Kidney (tissue), 14 donors: Measurements from ENCODE around the gene BTD. TPM values are rescaled to one million over a fixed set of nuclear protein-coding genes. Genes with fewer than 3 reads are reported as not detected.

Source experiments
- DNase-seq, 5 donors: peaks; one replicate each; pipeline ENCODE4 v3.0.0-alpha.2; 2013 to 2020
- FAIRE-seq: peaks from 2 replicates; lab custom pipeline; 2012; peaks lifted over from hg19 to GRCh38; lab: Jason Lieb, UNC
- H3K27ac ChIP-seq, 2 donors: one replicate each; pipeline ENCODE4 v1.7.0; 2013; ENCODE audit warnings: low read depth in 2 of 2, low read length in 2 of 2, inconsistent platforms in 1 of 2
- H3K27me3 ChIP-seq: one replicate; pipeline ENCODE4 v1.7.1; 2013; ENCODE audit warnings: low read length, inconsistent platforms; ENCODE audit not compliant: control insufficient read depth, insufficient read depth
- H3K36me3 ChIP-seq, 3 donors: one replicate each; pipeline versions ENCODE4 v1.7.0 to v1.7.1; 2013; ENCODE audit warnings: low read length in 3 of 3, control low read depth in 1 of 3, inconsistent platforms in 1 of 3; ENCODE audit not compliant: insufficient read depth in 3 of 3, control insufficient read depth in 2 of 3
- H3K4me1 ChIP-seq, 3 donors: one replicate each; pipeline versions ENCODE4 v1.7.0 to v1.7.1; 2013; ENCODE audit warnings: low read length in 3 of 3, inconsistent platforms in 1 of 3, low read depth in 1 of 3; ENCODE audit not compliant: control insufficient read depth in 2 of 3, insufficient read depth in 2 of 3
- H3K4me3 ChIP-seq, 3 donors: one replicate each; pipeline versions ENCODE4 v1.7.0 to v1.8.1; 2013; ENCODE audit warnings: low read length in 3 of 3, control low read depth in 1 of 3, inconsistent platforms in 1 of 3
- H3K9ac ChIP-seq, 3 donors: one replicate each; pipeline versions ENCODE4 v1.7.0 to v1.7.1; 2013; ENCODE audit warnings: low read length in 3 of 3, control low read depth in 1 of 3, inconsistent platforms in 1 of 3
- H3K9me3 ChIP-seq, 3 donors: one replicate each; pipeline versions ENCODE4 v1.7.0 to v1.7.1; 2013; ENCODE audit warnings: low read length in 3 of 3, control low read depth in 1 of 3, inconsistent platforms in 1 of 3; ENCODE audit not compliant: control insufficient read depth in 2 of 3, insufficient read depth in 1 of 3
- intact Hi-C: fragments of 100-400 bp; cut with DNase I; formaldehyde crosslinking; loops from one replicate; pipeline ENCODE4 v1.11.1; 2022
- polyA plus RNA-seq: library from polyadenylated mRNA; stranded (reverse); fragments of 350-450 nt; fragmentation: Illumina TruSeq; extraction: RNeasy Lipid Tissue Mini Kit (QIAGEN cat#74804); gene quantifications from one replicate; pipeline ENCODE4 v1.2.3, GENCODE V29; 2014; ENCODE audit warnings: low read depth, low replicate concordance; ENCODE audit not compliant: insufficient read depth
- total RNA-seq: library from RNA; stranded (reverse); fragmentation: NEBNext Ultra II Directional; extraction: Animal tissue kit (Norgen Biotek cat#: 25700); gene quantifications from one replicate; pipeline ENCODE4 v1.2.1, GENCODE V29; 2021
- TF ChIP-seq, protein P1 (sequence below): IDR thresholded peaks from 3 replicates; pipeline ENCODE4 v1.5.1; 2012; ENCODE audit warnings: mild to moderate bottlenecking, moderate library complexity, borderline replicate concordance; ENCODE audit not compliant: insufficient read depth; ENCODE audit errors: extremely low read depth
- donor health status: control.
- donor health status: control.
- donor health status: control.
- donor health status: control.
- donor health status: control.
- donor health status: DM: yes; HTN: yes; CAD: no.
- donor health status: Normal renal cell carcinoma (clear cell type).

The BTD gene
- total and polyA plus RNA-seq, 2 donors from 2014 or later, result 22.7 to 37.2 TPM

DNA sequence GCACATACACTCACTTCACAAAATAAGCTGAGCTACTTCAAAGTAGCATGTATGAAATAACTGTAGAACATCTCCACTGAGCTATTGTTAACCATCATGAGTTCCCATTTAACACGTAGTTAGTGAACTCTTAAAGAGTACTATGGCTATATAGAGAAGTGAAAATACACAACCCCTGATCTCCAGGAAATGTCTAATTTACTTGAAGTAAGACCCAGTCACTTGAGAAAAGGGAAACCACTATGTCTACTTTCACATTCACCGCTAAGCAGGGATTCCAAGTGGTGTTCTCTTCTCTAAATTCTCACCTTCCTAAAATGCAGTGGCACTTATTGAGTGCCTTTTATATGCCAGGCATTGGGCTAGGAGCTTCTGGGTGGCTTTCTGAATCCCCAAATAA lies 45.0 kb upstream of the BTD start:
- H3K9ac ChIP-seq, result no peak overlapping the region
- no peaks in the 10 kb centered on the region for H3K9me3 ChIP-seq
- H3K27me3 ChIP-seq, result no peaks in the 10 kb centered on the region
- intact Hi-C loops, result no loop called here
- H3K4me1 ChIP-seq, result peaks cover 0 to 8% (median 0%) of the 10 kb centered on the region in 3 donors
- peaks cover 0 to 2% (median 0%) of the 10 kb centered on the region in 3 donors for H3K36me3 ChIP-seq
- no peak overlapping the region for H3K27ac ChIP-seq
- TF ChIP-seq, protein P1, sequence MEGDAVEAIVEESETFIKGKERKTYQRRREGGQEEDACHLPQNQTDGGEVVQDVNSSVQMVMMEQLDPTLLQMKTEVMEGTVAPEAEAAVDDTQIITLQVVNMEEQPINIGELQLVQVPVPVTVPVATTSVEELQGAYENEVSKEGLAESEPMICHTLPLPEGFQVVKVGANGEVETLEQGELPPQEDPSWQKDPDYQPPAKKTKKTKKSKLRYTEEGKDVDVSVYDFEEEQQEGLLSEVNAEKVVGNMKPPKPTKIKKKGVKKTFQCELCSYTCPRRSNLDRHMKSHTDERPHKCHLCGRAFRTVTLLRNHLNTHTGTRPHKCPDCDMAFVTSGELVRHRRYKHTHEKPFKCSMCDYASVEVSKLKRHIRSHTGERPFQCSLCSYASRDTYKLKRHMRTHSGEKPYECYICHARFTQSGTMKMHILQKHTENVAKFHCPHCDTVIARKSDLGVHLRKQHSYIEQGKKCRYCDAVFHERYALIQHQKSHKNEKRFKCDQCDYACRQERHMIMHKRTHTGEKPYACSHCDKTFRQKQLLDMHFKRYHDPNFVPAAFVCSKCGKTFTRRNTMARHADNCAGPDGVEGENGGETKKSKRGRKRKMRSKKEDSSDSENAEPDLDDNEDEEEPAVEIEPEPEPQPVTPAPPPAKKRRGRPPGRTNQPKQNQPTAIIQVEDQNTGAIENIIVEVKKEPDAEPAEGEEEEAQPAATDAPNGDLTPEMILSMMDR, result no peak
- no peak overlapping the region for H3K4me3 ChIP-seq
- FAIRE-seq (no peak), DNase-seq (no peak)

DNA sequence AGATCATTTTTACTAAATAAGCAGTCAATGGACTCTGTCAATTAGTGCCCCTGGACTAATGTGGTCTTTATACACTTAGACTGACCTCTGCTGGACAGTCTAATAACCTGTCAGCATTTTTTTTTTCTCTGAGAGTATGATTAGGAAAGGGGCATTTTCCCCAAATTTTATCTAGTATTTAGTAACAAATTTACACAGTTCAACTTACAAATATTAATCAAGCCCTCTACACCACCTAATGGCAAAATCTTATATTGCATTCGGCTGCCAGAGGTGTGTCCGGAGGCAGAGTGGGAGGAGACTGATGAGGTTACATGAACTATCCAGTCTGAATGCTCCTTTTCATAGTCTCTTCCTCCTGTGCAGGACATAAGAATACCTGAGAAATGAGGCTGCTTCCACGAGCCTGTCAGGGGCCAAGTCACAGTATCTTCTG lies 44.0 kb upstream of the BTD start:
- peaks cover 0 to 8% (median 0%) of the 10 kb centered on the region in 3 donors for H3K4me1 ChIP-seq
- H3K9me3 ChIP-seq, result no peaks in the 10 kb centered on the region
- peaks cover under 1 to 2% (median under 1%) of the 10 kb centered on the region in 3 donors for H3K36me3 ChIP-seq
- TF ChIP-seq, protein P1, result peak; percentile 40
- H3K4me3 ChIP-seq, result no peak overlapping the region
- FAIRE-seq (no peak), DNase-seq (peak in 4 of 5 donors; percentile 56 to 86 (median 72))
- no peak overlapping the region for H3K9ac ChIP-seq
- intact Hi-C loops, result no loop called here
- no peaks in the 10 kb centered on the region for H3K27me3 ChIP-seq
- H3K27ac ChIP-seq, result no peak overlapping the region

DNA sequence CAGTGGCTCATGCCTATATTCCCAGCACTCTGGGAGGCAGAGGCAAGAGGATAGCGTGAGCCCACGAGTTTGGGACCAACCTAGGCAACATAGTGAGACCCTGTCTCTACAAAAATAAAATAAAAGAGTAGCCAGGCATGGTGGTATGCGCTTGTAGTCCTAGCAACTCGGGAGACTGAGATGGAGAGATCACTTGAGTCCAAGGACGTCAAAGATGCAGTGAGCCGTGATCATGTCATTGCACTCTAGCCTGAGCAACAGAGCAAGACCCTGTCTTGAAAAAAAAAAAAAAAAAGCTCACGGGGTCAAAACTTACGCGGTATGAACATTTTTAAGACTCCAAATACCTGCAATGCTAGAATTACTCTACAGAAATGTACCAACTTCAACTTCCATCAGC lies 43.0 kb upstream of the BTD start:
- peaks cover 2 to 11% (median 8%) of the 10 kb centered on the region in 3 donors for H3K36me3 ChIP-seq
- TF ChIP-seq, protein P1, result no peak
- H3K27ac ChIP-seq, result no peak overlapping the region
- DNase-seq (peak in 2 of 5 donors; percentile 8 to 39), FAIRE-seq (no peak)
- H3K4me3 ChIP-seq, result no peak overlapping the region
- H3K27me3 ChIP-seq, result no peaks in the 10 kb centered on the region
- peaks cover 0 to 5% (median 0%) of the 10 kb centered on the region in 3 donors for H3K4me1 ChIP-seq
- no peaks in the 10 kb centered on the region for H3K9me3 ChIP-seq
- intact Hi-C loops, result no loop called here
- no peak overlapping the region for H3K9ac ChIP-seq

DNA sequence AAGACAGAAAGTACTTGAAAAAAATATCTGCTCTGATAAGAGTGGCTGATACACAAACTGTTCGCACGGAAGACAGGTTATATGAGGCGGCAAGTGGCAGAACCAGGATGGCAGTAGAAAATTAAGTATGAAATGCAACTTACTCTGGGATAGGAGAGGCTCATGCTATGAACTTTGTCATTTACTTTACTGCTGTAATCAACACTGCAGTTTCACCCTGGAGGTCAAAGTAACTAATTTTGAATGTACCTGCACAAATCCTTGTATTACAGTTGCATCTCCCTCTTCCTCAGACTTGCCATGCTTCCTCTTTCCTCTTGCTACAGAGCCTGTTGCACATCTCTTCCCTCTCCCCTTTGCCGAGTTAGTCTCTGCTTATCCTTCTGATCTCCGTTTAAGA lies 39.0 kb upstream of the BTD start:
- Histone ChIP-seq H3K9ac (no peak overlapping the region), H3K36me3 (peaks cover 4 to 35% (median 21%) of the 10 kb centered on the region in 3 donors), H3K4me3 (no peak overlapping the region), H3K27ac (no peak overlapping the region), H3K9me3 (no peaks in the 10 kb centered on the region), H3K4me1 (no peaks in the 10 kb centered on the region), H3K27me3 (no peaks in the 10 kb centered on the region)
- DNase-seq (no peak), FAIRE-seq (no peak)
- intact Hi-C loops, result no loop called here
- TF ChIP-seq, protein P1, result no peak
